GM12875 (cell line): ENCODE data around the gene PTPRG.

Experiments
- H3K4me3 ChIP-seq: one replicate; pipeline ENCODE4 v1.5.1; 2011; ENCODE audit warnings: low read depth, low read length, control low read depth
- TF ChIP-seq, protein P1 (sequence below): IDR thresholded peaks from 2 replicates; pipeline ENCODE4 v1.5.1; 2011; ENCODE audit warnings: low read depth, mild to moderate bottlenecking, control low read depth, inconsistent platforms, low read length, moderate library complexity, borderline replicate concordance; ENCODE audit not compliant: insufficient read depth

PTPRG gene

GRCh38 chr3:61983479-61983878, 422.1 kb downstream of the PTPRG start:
- no peak overlapping the region for H3K4me3 ChIP-seq
- TF ChIP-seq, protein P1, sequence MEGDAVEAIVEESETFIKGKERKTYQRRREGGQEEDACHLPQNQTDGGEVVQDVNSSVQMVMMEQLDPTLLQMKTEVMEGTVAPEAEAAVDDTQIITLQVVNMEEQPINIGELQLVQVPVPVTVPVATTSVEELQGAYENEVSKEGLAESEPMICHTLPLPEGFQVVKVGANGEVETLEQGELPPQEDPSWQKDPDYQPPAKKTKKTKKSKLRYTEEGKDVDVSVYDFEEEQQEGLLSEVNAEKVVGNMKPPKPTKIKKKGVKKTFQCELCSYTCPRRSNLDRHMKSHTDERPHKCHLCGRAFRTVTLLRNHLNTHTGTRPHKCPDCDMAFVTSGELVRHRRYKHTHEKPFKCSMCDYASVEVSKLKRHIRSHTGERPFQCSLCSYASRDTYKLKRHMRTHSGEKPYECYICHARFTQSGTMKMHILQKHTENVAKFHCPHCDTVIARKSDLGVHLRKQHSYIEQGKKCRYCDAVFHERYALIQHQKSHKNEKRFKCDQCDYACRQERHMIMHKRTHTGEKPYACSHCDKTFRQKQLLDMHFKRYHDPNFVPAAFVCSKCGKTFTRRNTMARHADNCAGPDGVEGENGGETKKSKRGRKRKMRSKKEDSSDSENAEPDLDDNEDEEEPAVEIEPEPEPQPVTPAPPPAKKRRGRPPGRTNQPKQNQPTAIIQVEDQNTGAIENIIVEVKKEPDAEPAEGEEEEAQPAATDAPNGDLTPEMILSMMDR = no peak

DNA sequence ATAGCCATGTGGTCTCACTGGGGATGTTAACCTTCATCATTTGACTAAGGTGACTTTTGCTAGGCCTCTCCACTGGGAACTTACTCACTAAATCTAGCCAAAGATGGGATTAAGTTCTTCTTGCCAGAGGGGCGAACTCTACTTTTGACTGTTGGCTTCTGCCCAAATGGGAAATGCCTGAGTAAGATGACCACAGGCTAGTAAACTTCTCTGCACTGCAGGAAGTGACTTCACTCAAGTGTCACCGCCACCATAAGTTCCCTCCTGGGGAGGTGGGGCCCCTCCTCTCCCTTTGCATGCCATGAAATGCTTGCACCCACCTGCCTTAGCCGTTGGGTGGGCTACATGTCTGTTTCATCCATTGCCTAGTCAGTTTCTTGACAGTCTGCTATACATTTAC, 423.6 kb downstream of the PTPRG start:
- H3K4me3 ChIP-seq = no peak overlapping the region
- TF ChIP-seq, protein P1 = no peak

- TF ChIP-seq, protein P1 = no peak
- H3K4me3 ChIP-seq = no peak overlapping the region
These were observed 425.1 kb downstream of the PTPRG start for GRCh38 chr3:61986473-61986872.

GRCh38 chr3:61989681-61990080, 428.3 kb downstream of the PTPRG start:
- no peak overlapping the region for H3K4me3 ChIP-seq
- TF ChIP-seq, protein P1 = no peak

- no peak overlapping the region for H3K4me3 ChIP-seq
These were observed 429.1 kb downstream of the PTPRG start for GRCh38 chr3:61990327-61991027.

DNA sequence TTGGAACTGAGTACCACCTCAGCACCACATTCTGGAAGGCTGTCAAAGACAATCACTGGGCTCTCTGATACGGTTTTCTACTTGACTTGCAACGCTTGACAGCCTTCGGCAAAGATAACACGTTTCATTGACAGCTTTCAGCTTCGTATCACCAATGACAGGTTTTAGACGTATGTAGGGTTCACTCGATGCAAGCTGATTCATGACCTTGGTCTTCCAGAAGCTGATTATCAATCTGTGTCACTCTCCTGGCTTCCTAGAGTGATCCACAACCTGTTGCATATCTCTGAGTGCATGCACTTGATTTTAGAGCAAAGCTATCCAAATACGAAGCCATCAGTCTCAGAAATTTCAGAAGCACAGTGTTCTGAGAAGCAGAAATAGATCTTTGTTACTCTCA, 430.3 kb downstream of the PTPRG start:
- TF ChIP-seq, protein P1 = no peak
- no peak overlapping the region for H3K4me3 ChIP-seq

More at GRCh38 chr3:61990327-61991027, 429.1 kb downstream of the PTPRG start:
- TF ChIP-seq, protein P1 = no peak

GRCh38 chr3:61996366-61996765, 435.0 kb downstream of the PTPRG start:
- H3K4me3 ChIP-seq = no peak overlapping the region
- TF ChIP-seq, protein P1 = no peak
